ENCODE results near the gene NAA40. TPM values are rescaled to one million over a fixed set of nuclear protein-coding genes. Genes with fewer than 3 reads are reported as not detected.

NAA40 gene
- 10 to 100 TPM; 18.1 to 20.5 TPM for total RNA-seq
- polyA plus RNA-seq, result 1 to 10 TPM; 9.2 to 9.6 TPM
- long read RNA-seq, donor 1, full-length matches to known transcripts, result 11 of 11 reads
- long read RNA-seq, donor 1, partial matches to known transcripts, result 0 of 11 reads
- long read RNA-seq, donor 1, other reads (novel, unspliced or antisense), result 0 of 11 reads
- long read RNA-seq, donor 2, transcript NAA40-202 (8 exons, 3,664 nt), result major isoform, 5 of 5 reads
- long read RNA-seq, donor 2, partial matches to known transcripts, result 0 of 5 reads
- long read RNA-seq, donor 2, other reads (novel, unspliced or antisense), result 0 of 5 reads
- long read RNA-seq, donor 3, full-length matches to known transcripts, result 4 of 4 reads
- long read RNA-seq, donor 3, partial matches to known transcripts, result 0 of 4 reads
- long read RNA-seq, donor 3, other reads (novel, unspliced or antisense), result 0 of 4 reads
- long read RNA-seq, donor 4, partial matches to known transcripts, result 14 of 16 reads
- long read RNA-seq, donor 4, other reads (novel, unspliced or antisense), result 0 of 16 reads
- long read RNA-seq, donor 5, partial matches to known transcripts, result 0 of 4 reads
- long read RNA-seq, donor 5, other reads (novel, unspliced or antisense), result 0 of 4 reads

DNA sequence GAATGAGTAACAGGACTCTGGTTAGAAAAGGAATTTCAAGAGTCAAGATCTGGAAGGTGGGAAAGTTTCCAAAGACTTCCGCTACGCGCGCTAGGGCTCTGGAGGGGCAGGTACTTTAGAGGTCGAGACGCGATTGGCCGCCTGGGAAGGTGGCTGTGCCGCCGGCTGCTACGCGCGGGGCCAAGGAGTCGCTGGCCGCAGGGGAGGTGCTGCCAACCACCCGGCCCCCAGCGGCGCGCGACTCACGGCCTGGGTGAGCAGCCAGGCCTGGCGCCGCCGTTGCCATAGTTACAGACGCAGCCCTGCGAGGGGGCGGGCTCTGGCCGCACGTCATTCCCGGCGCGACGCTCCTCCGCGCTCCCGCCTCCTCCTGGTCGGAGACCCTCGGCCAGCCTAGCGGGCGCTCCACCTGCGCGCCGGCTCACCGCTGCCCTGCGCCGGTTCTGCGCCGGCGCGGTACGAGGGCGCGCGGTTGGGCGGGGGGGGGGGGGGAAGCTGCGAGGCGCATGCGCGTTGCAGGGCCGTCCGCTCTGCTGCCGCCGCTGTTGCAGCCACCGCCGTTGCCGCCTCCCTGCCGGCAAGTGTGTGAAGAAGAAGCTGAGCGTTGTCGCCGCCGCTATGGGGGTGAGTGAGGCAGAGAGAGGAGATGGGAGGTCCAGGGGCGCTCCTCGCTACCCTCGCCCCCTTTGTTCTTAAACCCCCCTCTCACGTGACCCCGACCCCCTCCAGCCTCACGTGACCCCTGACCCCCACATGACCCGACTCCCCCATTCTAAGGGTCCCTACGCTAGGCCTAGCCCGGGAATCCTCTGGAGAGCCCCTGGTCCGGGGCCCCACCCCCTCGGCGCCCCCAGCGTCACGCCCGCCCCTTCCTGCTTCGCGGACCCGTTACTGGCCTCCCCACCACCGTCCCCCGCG lies at the start of gene NAA40:
TSS of gene NAA40 (plus strand) at position 524 of the 918 bp plus-strand sequence. CDS start at position 619, 95 bp downstream.
- H3K9ac ChIP-seq (ENCODE audit: insufficient read depth in 1 of 2, low read length in 2 of 2), result peak within 1 kb of the TSS; percentile 73 to 85
- DNase-seq, result peak; percentile 94 to 97 (median 96)

DNA sequence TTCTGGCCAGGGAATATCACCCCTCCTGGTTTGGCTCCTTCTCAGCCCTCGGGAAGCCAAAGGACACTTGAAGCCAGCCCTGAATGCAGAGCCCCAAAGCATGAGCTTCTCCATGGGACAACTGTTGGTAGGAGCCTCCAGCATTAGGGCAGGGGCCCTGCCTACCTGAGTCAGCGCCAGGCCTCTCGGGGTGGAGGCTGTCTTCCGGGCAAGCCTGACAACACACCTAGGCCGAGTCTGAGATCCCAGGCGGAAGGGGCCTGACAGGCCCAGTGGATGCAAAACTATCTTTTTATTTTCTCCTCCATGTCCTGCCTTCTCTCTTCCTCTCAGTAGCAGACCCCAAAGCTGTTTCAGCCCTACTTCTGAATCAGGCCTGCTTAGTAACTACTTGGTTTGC lies 49.5 kb upstream of the NAA40 start:
- H3K36me3 ChIP-seq (ENCODE audit: control insufficient read depth in 4 of 4, insufficient read depth in 4 of 4, low read length in 4 of 4), result peaks cover 0 to 2% (median under 1%) of the 10 kb centered on the region in 4 donors
- H3K9ac ChIP-seq (ENCODE audit: insufficient read depth in 1 of 2, low read length in 2 of 2), result no peak overlapping the region
- no peaks in the 10 kb centered on the region for H3K9me3 ChIP-seq (ENCODE audit: control insufficient read depth in 4 of 4, insufficient read depth in 3 of 4, low read length in 3 of 4)
- peak overlapping the region in 1 of 2 donors; percentile 61 for H3K27ac ChIP-seq (ENCODE audit: low read depth in 1 of 2, low read length in 1 of 2)
- ATAC-seq (ENCODE audit: insufficient read depth, low FRiP score) (no peak), DNase-seq (no peak)
- 75 to 90% methylated on average over 6 of the region's 6 CpGs for WGBS, 2 donors
- TF ChIP-seq, protein P1, sequence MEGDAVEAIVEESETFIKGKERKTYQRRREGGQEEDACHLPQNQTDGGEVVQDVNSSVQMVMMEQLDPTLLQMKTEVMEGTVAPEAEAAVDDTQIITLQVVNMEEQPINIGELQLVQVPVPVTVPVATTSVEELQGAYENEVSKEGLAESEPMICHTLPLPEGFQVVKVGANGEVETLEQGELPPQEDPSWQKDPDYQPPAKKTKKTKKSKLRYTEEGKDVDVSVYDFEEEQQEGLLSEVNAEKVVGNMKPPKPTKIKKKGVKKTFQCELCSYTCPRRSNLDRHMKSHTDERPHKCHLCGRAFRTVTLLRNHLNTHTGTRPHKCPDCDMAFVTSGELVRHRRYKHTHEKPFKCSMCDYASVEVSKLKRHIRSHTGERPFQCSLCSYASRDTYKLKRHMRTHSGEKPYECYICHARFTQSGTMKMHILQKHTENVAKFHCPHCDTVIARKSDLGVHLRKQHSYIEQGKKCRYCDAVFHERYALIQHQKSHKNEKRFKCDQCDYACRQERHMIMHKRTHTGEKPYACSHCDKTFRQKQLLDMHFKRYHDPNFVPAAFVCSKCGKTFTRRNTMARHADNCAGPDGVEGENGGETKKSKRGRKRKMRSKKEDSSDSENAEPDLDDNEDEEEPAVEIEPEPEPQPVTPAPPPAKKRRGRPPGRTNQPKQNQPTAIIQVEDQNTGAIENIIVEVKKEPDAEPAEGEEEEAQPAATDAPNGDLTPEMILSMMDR (IDR thresholded peaks at IDR 0.05; ENCODE audit: control extremely low read depth, extremely low read depth), result no peak
- no peaks in the 10 kb centered on the region for H3K27me3 ChIP-seq (ENCODE audit: control insufficient read depth in 3 of 3, insufficient read depth in 3 of 3, low read length in 2 of 3)
- H3K4me1 ChIP-seq (ENCODE audit: control insufficient read depth in 5 of 5, insufficient read depth in 5 of 5, low read length in 5 of 5), result peaks cover 2 to 35% (median 4%) of the 10 kb centered on the region in 5 donors
- H3K4me3 ChIP-seq, result no peak overlapping the region

More for the DNA sequence above, at the start of gene NAA40:
- Histone ChIP-seq H3K36me3 (ENCODE audit: control insufficient read depth in 4 of 4, insufficient read depth in 4 of 4, low read length in 4 of 4) (no peaks in the 10 kb centered on the region), H3K9me3 (ENCODE audit: control insufficient read depth in 4 of 4, insufficient read depth in 3 of 4, low read length in 3 of 4) (no peaks in the 10 kb centered on the region), H3K4me3 (peak within 1 kb of the TSS; percentile 70), H3K27ac (ENCODE audit: low read depth in 1 of 2, low read length in 1 of 2) (peak within 1 kb of the TSS; percentile 76), H3K4me1 (ENCODE audit: control insufficient read depth in 5 of 5, insufficient read depth in 5 of 5, low read length in 5 of 5) (peaks cover 0 to 8% (median 4%) of the 10 kb centered on the region in 5 donors), H3K27me3 (ENCODE audit: control insufficient read depth in 3 of 3, insufficient read depth in 3 of 3, low read length in 2 of 3) (no peaks in the 10 kb centered on the region)
- peak; percentile 94 for ATAC-seq (ENCODE audit: insufficient read depth, low FRiP score)
- WGBS, 2 donors, result 0 to 1% methylated on average over 65 to 88 of the region's 92 CpGs
- TF ChIP-seq, protein P1 (IDR thresholded peaks at IDR 0.05; ENCODE audit: control extremely low read depth, extremely low read depth), result no peak

DNA sequence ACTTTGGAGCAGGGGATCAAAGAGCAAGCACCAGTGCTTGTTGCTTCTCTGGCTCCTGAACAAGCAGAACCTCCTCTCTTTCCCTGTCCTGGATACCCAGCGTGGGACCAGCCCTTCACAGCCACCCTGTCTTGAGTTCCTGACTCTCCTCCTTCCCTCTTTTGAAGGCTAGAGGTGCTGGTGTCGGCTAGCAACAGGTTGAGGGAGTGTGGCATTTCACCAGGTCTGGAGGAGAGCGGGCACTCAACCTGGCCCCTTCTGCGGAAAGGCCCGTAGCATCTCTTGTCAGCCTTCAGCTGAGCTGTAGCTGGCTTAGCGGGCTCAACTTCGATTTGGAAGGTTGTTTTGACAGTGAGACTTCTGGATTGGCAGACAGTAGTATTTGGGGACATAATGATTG lies 48.4 kb upstream of the NAA40 start:
- TF ChIP-seq, protein P1 (IDR thresholded peaks at IDR 0.05; ENCODE audit: control extremely low read depth, extremely low read depth), result no peak
- ATAC-seq (ENCODE audit: insufficient read depth, low FRiP score), result no peak
- H3K9me3 ChIP-seq (ENCODE audit: control insufficient read depth in 4 of 4, insufficient read depth in 3 of 4, low read length in 3 of 4), result no peaks in the 10 kb centered on the region
- peaks cover 2 to 9% (median 3%) of the 10 kb centered on the region in 4 donors for H3K36me3 ChIP-seq (ENCODE audit: control insufficient read depth in 4 of 4, insufficient read depth in 4 of 4, low read length in 4 of 4)
- no peaks in the 10 kb centered on the region for H3K27me3 ChIP-seq (ENCODE audit: control insufficient read depth in 3 of 3, insufficient read depth in 3 of 3, low read length in 2 of 3)
- peaks cover 0 to 35% (median 4%) of the 10 kb centered on the region in 5 donors for H3K4me1 ChIP-seq (ENCODE audit: control insufficient read depth in 5 of 5, insufficient read depth in 5 of 5, low read length in 5 of 5)
- DNase-seq, result no peak
- H3K9ac ChIP-seq (ENCODE audit: insufficient read depth in 1 of 2, low read length in 2 of 2), result no peak overlapping the region
- H3K4me3 ChIP-seq, result no peak overlapping the region
- 81 to 84% methylated on average over 7 of the region's 7 CpGs for WGBS, 2 donors
- no peak overlapping the region for H3K27ac ChIP-seq (ENCODE audit: low read depth in 1 of 2, low read length in 1 of 2)

Measured in lung (tissue), 16 donors.